HEK293 (cell line): ENCODE measurements around the gene PAX3.

Source experiments
- CTCF ChIA-PET: fragments of 350-600 bp; formaldehyde crosslinking; extraction: SDS; loops from one replicate; lab custom pipeline; 2021; ENCODE audit warnings: antibody characterized with exemption; lab: Yijun Ruan, JAX
- POLR2A ChIA-PET: fragments of 300-600 bp; formaldehyde crosslinking; extraction: SDS; loops from one replicate; lab custom pipeline; 2020; ENCODE audit warnings: antibody characterized with exemption, inconsistent platforms; lab: Yijun Ruan, JAX
- H3K27ac ChIP-seq: fragments of 200-500 bp; sonication (Bioruptor generic); 2 replicates; pipeline ENCODE4 v1.5.1; 2014; ENCODE audit warnings: low read depth, low read length, control low read depth, inconsistent platforms; ENCODE audit errors: extremely low read depth
- H3K36me3 ChIP-seq, 2 experiments: fragments of 200-500 bp in 1 of 2; sonication (Bioruptor generic) in 1 of 2; 1 replicate in 1 of 2; 2 replicates in 1 of 2; pipeline ENCODE4 v1.5.1; 2014 to 2017; ENCODE audit warnings: inconsistent platforms in 2 of 2, low read length in 2 of 2; ENCODE audit not compliant: control insufficient read depth in 2 of 2, insufficient read depth in 1 of 2
- H3K4me1 ChIP-seq: fragments of 200-500 bp; sonication (Bioruptor generic); 2 replicates; pipeline ENCODE4 v1.5.1; 2014; ENCODE audit warnings: mild to moderate bottlenecking, low read length, inconsistent platforms; ENCODE audit not compliant: control insufficient read depth, insufficient read depth
- H3K4me3 ChIP-seq: 2 replicates; pipeline ENCODE4 v1.5.1; 2011; ENCODE audit warnings: low read depth, mild to moderate bottlenecking, control low read depth, low read length, moderate library complexity
- H3K9me3 ChIP-seq: fragments of 200-500 bp; sonication (Bioruptor generic); 2 replicates; pipeline ENCODE4 v1.5.1; 2014; ENCODE audit warnings: low read depth, low read length, inconsistent platforms; ENCODE audit not compliant: control insufficient read depth, insufficient read depth
- IKZF3 ChIP-seq: fragments of 450-650 bp; IDR thresholded peaks from 2 replicates; pipeline ENCODE4 v1.5.0; 2018; ENCODE audit warnings: missing biosample characterization, mild to moderate bottlenecking, missing genetic modification characterization, moderate library complexity
- KLF7 ChIP-seq: fragments of 450-650 bp; formaldehyde crosslinking; IDR thresholded peaks from 2 replicates; pipeline ENCODE4 v1.5.1; 2016; ENCODE audit warnings: missing biosample characterization, missing genetic modification characterization, borderline replicate concordance
- OVOL3 ChIP-seq: fragments of 450-650 bp; formaldehyde crosslinking; IDR thresholded peaks from 2 replicates; pipeline ENCODE4 v1.5.1; 2016; ENCODE audit warnings: missing biosample characterization, missing genetic modification characterization
- SCRT1 ChIP-seq: fragments of 450-650 bp; formaldehyde crosslinking; IDR thresholded peaks from 2 replicates; pipeline ENCODE4 v1.5.1; 2016; ENCODE audit warnings: missing biosample characterization, missing genetic modification characterization, borderline replicate concordance
- SCRT2 ChIP-seq: fragments of 450-650 bp; formaldehyde crosslinking; IDR thresholded peaks from 2 replicates; pipeline ENCODE4 v1.5.1; 2016; ENCODE audit warnings: missing biosample characterization, missing genetic modification characterization
- TRIM28 ChIP-seq: IDR thresholded peaks from 2 replicates; pipeline ENCODE4 v1.6.1; 2011; ENCODE audit warnings: low read length, control low read depth, borderline replicate concordance
- ZFHX2 ChIP-seq: fragments of 450-650 bp; formaldehyde crosslinking; conservative IDR thresholded peaks from 2 replicates; pipeline ENCODE4 v1.5.1; 2016; ENCODE audit warnings: missing biosample characterization, missing genetic modification characterization
- ZNF140 ChIP-seq: fragments of 450-650 bp; formaldehyde crosslinking; IDR thresholded peaks from 2 replicates; pipeline ENCODE4 v1.5.1; 2016; ENCODE audit warnings: missing biosample characterization, missing genetic modification characterization
- ZNF169 ChIP-seq: fragments of 450-650 bp; formaldehyde crosslinking; IDR thresholded peaks from 2 replicates; pipeline ENCODE4 v1.5.1; 2016; ENCODE audit warnings: missing biosample characterization, missing genetic modification characterization
- ZNF248 ChIP-seq: fragments of 450-650 bp; formaldehyde crosslinking; IDR thresholded peaks from 2 replicates; pipeline ENCODE4 v1.5.1; 2017; ENCODE audit warnings: missing biosample characterization, missing genetic modification characterization
- ZNF335 ChIP-seq: fragments of 450-650 bp; formaldehyde crosslinking; conservative IDR thresholded peaks from 2 replicates; pipeline ENCODE4 v1.5.1; 2016; ENCODE audit warnings: missing biosample characterization, missing genetic modification characterization
- ZNF433 ChIP-seq: fragments of 450-650 bp; formaldehyde crosslinking; IDR thresholded peaks from 2 replicates; pipeline ENCODE4 v1.5.1; 2016; ENCODE audit warnings: missing biosample characterization, missing genetic modification characterization, low read depth
- ZNF521 ChIP-seq: fragments of 450-650 bp; formaldehyde crosslinking; IDR thresholded peaks from 2 replicates; pipeline ENCODE4 v1.5.1; 2017; ENCODE audit warnings: missing biosample characterization, mild to moderate bottlenecking, missing genetic modification characterization
- ZNF529 ChIP-seq: fragments of 450-650 bp; formaldehyde crosslinking; IDR thresholded peaks from 2 replicates; pipeline ENCODE4 v1.5.1; 2017; ENCODE audit warnings: missing genetic modification characterization, missing biosample characterization; ENCODE audit not compliant: insufficient replicate concordance
- ZNF530 ChIP-seq: fragments of 450-650 bp; formaldehyde crosslinking; IDR thresholded peaks from 2 replicates; pipeline ENCODE4 v1.5.1; 2016; ENCODE audit warnings: low read depth, missing biosample characterization, missing genetic modification characterization
- ZNF596 ChIP-seq: fragments of 450-650 bp; IDR thresholded peaks from 2 replicates; pipeline ENCODE4 v1.5.0; 2018; ENCODE audit warnings: missing biosample characterization, mild to moderate bottlenecking, missing genetic modification characterization, moderate library complexity
- ZNF629 ChIP-seq: fragments of 450-650 bp; formaldehyde crosslinking; IDR thresholded peaks from 2 replicates; pipeline ENCODE4 v1.5.1; 2017; ENCODE audit warnings: missing biosample characterization, missing genetic modification characterization
- ZNF768 ChIP-seq: fragments of 450-650 bp; formaldehyde crosslinking; IDR thresholded peaks from 2 replicates; pipeline ENCODE4 v1.5.1; 2018; ENCODE audit warnings: missing biosample characterization, mild to moderate bottlenecking, missing genetic modification characterization
- TF ChIP-seq, protein P1 (sequence below): fragments of 450-650 bp; formaldehyde crosslinking; IDR thresholded peaks from 2 replicates; pipeline ENCODE4 v1.5.1; 2016; ENCODE audit warnings: missing biosample characterization, missing genetic modification characterization
- TF ChIP-seq, protein P2 (sequence below): fragments of 450-650 bp; formaldehyde crosslinking; IDR thresholded peaks from 2 replicates; pipeline ENCODE4 v1.5.1; 2017; ENCODE audit warnings: missing biosample characterization, missing genetic modification characterization
- TF ChIP-seq, protein P3 (sequence below): fragments of 450-650 bp; formaldehyde crosslinking; IDR thresholded peaks from 2 replicates; pipeline ENCODE4 v1.5.1; 2016; ENCODE audit warnings: missing biosample characterization, missing genetic modification characterization

The PAX3 gene

DNA sequence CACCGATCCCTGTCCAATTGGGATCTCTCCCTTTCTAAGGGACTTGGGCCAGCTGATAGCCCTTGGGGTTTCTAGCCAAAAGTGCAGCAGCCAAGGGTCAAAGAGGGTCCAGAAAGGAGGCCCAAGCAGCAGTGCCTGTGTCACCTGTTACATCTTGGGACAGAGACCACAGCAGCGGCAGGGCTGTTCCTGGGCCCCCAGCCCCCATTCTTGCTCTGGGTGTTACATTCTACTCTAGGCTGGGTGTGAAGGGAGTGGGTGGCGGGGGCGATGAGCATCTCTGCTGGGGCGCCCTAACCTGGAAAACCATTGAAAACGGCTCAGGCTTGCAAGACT, 1.2 kb downstream of the PAX3 start:
- H3K27ac ChIP-seq = no peak overlapping the region
- H3K36me3 ChIP-seq = peaks cover 14 to 45% of the 10 kb centered on the region in 2 experiments; a peak in 2 of 3 replicates
- peak overlapping the region; percentile 65 for H3K4me3 ChIP-seq
- ChIA-PET POLR2A (interaction anchor here (0.7 to 2.2 kb wide), 3 partner anchors 21 to 273 kb away, joined by 3 to 31 read pairs (median 5); no protein-coding TSS in a partner anchor), CTCF (no interaction called here)
- H3K4me1 ChIP-seq = peaks cover 8% of the 10 kb centered on the region
- TF ChIP-seq ZNF768 (tag by site-specific recombination) (no peak), SCRT2 (peak; percentile 84), ZNF596 (tag by site-specific recombination) (no peak), ZNF530 (tag by site-specific recombination) (no peak), OVOL3 (tag by site-specific recombination) (no peak), ZNF335 (tag by site-specific recombination) (0 out of 2 replicates have a peak, but pooled peaks have one; percentile 14), ZFHX2 (tag by site-specific recombination) (peak; percentile 24), SCRT1 (tag by site-specific recombination) (0 out of 2 replicates have a peak, but pooled peaks have one; percentile 37)
- TF ChIP-seq, all 188 proteins: peak for 4
- H3K9me3 ChIP-seq = no peaks in the 10 kb centered on the region

DNA sequence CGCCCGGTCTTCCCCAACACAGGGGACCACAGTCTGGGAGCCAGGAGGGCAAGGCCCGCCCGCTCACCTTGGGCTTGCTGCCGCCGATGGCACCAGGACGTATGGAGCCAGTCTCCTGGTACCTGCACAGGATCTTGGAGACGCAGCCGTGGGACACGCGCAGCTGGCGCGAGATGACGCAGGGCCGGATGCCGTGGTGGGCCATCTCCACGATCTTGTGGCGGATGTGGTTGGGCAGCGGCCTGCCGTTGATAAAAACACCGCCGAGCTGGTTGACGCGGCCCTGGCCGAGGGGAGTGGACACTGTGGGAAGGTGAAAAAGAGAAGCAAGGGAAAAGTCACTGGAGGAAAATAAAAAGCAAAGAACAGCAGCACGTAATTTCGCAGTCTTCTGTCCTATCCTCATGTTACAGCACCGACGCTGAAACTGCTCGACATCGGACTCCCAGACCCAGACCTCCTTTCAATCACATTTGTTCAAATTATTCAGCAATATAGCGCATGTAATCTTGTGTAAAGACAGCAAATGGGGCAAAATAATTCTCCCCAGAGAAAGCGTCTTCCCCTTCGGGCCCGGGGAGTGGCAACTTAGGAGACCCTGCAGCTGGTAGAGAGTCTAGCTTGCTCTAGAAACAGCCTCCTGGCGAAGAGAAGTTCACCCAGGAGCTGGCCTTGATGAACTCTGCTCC, 1.7 kb downstream of the PAX3 start:
- Histone ChIP-seq H3K9me3 (no peaks in the 10 kb centered on the region), H3K27ac (no peak overlapping the region), H3K36me3 (peaks cover 14 to 50% of the 10 kb centered on the region in 2 experiments; a peak in 2 of 3 replicates), H3K4me3 (peak overlapping the region; percentile 65), H3K4me1 (peaks cover 8% of the 10 kb centered on the region)
- POLR2A ChIA-PET = interaction anchor here (0.6 kb wide), 1 partner anchor 36 kb away, joined by 6 read pairs; no protein-coding TSS in a partner anchor
- CTCF ChIA-PET = no interaction called here
- no peak for TF ChIP-seq KLF7
- no peak for TF ChIP-seq ZNF169 (tag by site-specific recombination)
- TF ChIP-seq ZNF140 (tag by site-specific recombination) = no peak
- TF ChIP-seq ZNF248 (tag by site-specific recombination) = no peak
- no peak for TF ChIP-seq IKZF3 (tag by site-specific recombination)
- no peak for TF ChIP-seq SCRT1 (tag by site-specific recombination)
- TF ChIP-seq ZNF521 (tag by site-specific recombination) = no peak
- TF ChIP-seq ZNF433 (tag by site-specific recombination) = no peak
- TF ChIP-seq, protein P1, sequence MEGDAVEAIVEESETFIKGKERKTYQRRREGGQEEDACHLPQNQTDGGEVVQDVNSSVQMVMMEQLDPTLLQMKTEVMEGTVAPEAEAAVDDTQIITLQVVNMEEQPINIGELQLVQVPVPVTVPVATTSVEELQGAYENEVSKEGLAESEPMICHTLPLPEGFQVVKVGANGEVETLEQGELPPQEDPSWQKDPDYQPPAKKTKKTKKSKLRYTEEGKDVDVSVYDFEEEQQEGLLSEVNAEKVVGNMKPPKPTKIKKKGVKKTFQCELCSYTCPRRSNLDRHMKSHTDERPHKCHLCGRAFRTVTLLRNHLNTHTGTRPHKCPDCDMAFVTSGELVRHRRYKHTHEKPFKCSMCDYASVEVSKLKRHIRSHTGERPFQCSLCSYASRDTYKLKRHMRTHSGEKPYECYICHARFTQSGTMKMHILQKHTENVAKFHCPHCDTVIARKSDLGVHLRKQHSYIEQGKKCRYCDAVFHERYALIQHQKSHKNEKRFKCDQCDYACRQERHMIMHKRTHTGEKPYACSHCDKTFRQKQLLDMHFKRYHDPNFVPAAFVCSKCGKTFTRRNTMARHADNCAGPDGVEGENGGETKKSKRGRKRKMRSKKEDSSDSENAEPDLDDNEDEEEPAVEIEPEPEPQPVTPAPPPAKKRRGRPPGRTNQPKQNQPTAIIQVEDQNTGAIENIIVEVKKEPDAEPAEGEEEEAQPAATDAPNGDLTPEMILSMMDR (tag by site-specific recombination) = no peak
- no peak for TF ChIP-seq TRIM28
- TF ChIP-seq ZNF529 (tag by site-specific recombination) = no peak
- TF ChIP-seq, protein P2, sequence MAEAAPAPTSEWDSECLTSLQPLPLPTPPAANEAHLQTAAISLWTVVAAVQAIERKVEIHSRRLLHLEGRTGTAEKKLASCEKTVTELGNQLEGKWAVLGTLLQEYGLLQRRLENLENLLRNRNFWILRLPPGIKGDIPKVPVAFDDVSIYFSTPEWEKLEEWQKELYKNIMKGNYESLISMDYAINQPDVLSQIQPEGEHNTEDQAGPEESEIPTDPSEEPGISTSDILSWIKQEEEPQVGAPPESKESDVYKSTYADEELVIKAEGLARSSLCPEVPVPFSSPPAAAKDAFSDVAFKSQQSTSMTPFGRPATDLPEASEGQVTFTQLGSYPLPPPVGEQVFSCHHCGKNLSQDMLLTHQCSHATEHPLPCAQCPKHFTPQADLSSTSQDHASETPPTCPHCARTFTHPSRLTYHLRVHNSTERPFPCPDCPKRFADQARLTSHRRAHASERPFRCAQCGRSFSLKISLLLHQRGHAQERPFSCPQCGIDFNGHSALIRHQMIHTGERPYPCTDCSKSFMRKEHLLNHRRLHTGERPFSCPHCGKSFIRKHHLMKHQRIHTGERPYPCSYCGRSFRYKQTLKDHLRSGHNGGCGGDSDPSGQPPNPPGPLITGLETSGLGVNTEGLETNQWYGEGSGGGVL (tag by site-specific recombination) = no peak
- TF ChIP-seq, protein P3, sequence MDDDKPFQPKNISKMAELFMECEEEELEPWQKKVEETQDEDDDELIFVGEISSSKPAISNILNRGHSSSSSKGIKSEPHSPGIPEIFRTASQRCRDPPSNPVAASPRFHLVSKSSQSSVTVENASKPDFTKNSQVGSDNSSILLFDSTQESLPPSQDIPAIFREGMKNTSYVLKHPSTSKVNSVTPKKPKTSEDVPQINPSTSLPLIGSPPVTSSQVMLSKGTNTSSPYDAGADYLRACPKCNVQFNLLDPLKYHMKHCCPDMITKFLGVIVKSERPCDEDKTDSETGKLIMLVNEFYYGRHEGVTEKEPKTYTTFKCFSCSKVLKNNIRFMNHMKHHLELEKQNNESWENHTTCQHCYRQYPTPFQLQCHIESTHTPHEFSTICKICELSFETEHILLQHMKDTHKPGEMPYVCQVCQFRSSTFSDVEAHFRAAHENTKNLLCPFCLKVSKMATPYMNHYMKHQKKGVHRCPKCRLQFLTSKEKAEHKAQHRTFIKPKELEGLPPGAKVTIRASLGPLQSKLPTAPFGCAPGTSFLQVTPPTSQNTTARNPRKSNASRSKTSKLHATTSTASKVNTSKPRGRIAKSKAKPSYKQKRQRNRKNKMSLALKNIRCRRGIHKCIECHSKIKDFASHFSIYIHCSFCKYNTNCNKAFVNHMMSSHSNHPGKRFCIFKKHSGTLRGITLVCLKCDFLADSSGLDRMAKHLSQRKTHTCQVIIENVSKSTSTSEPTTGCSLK (tag by site-specific recombination) = no peak
- no peak for TF ChIP-seq ZNF629
